WTC11 (cell line): Measurements from ENCODE around the gene EDAR. TPM values are rescaled to one million over a fixed set of nuclear protein-coding genes. Genes with fewer than 3 reads are reported as not detected.

Source experiments
- ATAC-seq: fragments of 200-7000 bp; cut with Tn5 transposase; 2 replicates; pipeline ENCODE4 v1.10.0; 2021; ENCODE audit warnings: mild to moderate bottlenecking, moderate library complexity
- CTCF ChIA-PET: fragments of 300-600 bp; sonication (Branson Sonifier 250); formaldehyde crosslinking; loops from one replicate; lab custom pipeline; 2021; ENCODE audit warnings: antibody characterized with exemption; lab: Charles Lee
- POLR2A ChIA-PET: fragments of 350-600 bp; sonication (Branson Sonifier 250); formaldehyde crosslinking; loops from one replicate; lab custom pipeline; 2021; ENCODE audit warnings: antibody characterized with exemption; lab: Charles Lee
- DNase-seq: peaks from one replicate; pipeline ENCODE4 v3.0.0; 2021; ENCODE audit warnings: low spot score
- H3K27ac Mint-ChIP-seq: 2 replicates; pipeline ENCODE4 v1.8.0; 2021; ENCODE audit warnings: mixed read lengths
- H3K27me3 Mint-ChIP-seq: 2 replicates; pipeline ENCODE4 v1.8.0; 2021; ENCODE audit warnings: low read depth, mild to moderate bottlenecking, moderate library complexity, mixed read lengths
- H3K36me3 Mint-ChIP-seq: 2 replicates; pipeline ENCODE4 v1.8.0; 2021; ENCODE audit warnings: mixed read lengths
- H3K4me1 Mint-ChIP-seq: 2 replicates; pipeline ENCODE4 v1.8.0; 2022; ENCODE audit warnings: mixed read lengths
- H3K4me3 Mint-ChIP-seq: 2 replicates; pipeline ENCODE4 v1.8.0; 2021; ENCODE audit warnings: mild to moderate bottlenecking, moderate library complexity, mixed read lengths
- H3K9me3 Mint-ChIP-seq: 2 replicates; pipeline ENCODE4 v1.8.0; 2021; ENCODE audit warnings: mixed read lengths
- ESRRA ChIP-seq: sonication (generic); formaldehyde crosslinking; IDR thresholded peaks from 2 replicates; pipeline ENCODE4 v1.8.1; 2022; ENCODE audit warnings: mild to moderate bottlenecking, missing genetic modification reagents, borderline replicate concordance
- ETV6 ChIP-seq: sonication (generic); formaldehyde crosslinking; IDR thresholded peaks from 2 replicates; pipeline ENCODE4 v1.8.1; 2022; ENCODE audit warnings: mild to moderate bottlenecking, missing genetic modification reagents
- JAZF1 ChIP-seq: fragments of 250-450 bp; sonication (Bioruptor Pico); IDR thresholded peaks from 2 replicates; pipeline ENCODE4 v1.9.0; 2021; ENCODE audit warnings: moderate library complexity, mild to moderate bottlenecking, inconsistent platforms
- JUN ChIP-seq: sonication (generic); formaldehyde crosslinking; IDR thresholded peaks from 2 replicates; pipeline ENCODE4 v1.8.0; 2023; ENCODE audit warnings: mild to moderate bottlenecking, missing genetic modification reagents
- MAX ChIP-seq: sonication (generic); formaldehyde crosslinking; IDR thresholded peaks from 2 replicates; pipeline ENCODE4 v1.8.0; 2022; ENCODE audit warnings: mild to moderate bottlenecking, missing genetic modification reagents
- MLX ChIP-seq: sonication (generic); formaldehyde crosslinking; IDR thresholded peaks from 2 replicates; pipeline ENCODE4 v1.8.1; 2023; ENCODE audit warnings: mild to moderate bottlenecking, missing genetic modification reagents, moderate library complexity
- NR3C1 ChIP-seq: sonication (generic); formaldehyde crosslinking; conservative IDR thresholded peaks from 2 replicates; pipeline ENCODE4 v1.8.1; 2023; ENCODE audit warnings: low read depth, mild to moderate bottlenecking, missing genetic modification reagents
- PRRX2 ChIP-seq: fragments of 250-450 bp; sonication (Bioruptor Pico); IDR thresholded peaks from 2 replicates; pipeline ENCODE4 v1.8.0; 2021; ENCODE audit warnings: mild to moderate bottlenecking
- SMAD3 ChIP-seq: sonication (generic); formaldehyde crosslinking; IDR thresholded peaks from 2 replicates; pipeline ENCODE4 v1.8.0; 2022; ENCODE audit warnings: missing genetic modification reagents, mild to moderate bottlenecking, borderline replicate concordance
- SP1 ChIP-seq: sonication (generic); formaldehyde crosslinking; conservative IDR thresholded peaks from 2 replicates; pipeline ENCODE4 v1.8.1; 2022; ENCODE audit warnings: missing genetic modification reagents
- ZNF396 ChIP-seq: fragments of 250-450 bp; sonication (Bioruptor Pico); IDR thresholded peaks from 2 replicates; pipeline ENCODE4 v1.8.0; 2021; ENCODE audit warnings: mild to moderate bottlenecking, moderate library complexity, borderline replicate concordance
- ZNF532 ChIP-seq: fragments of 250-450 bp; sonication (Bioruptor Pico); IDR thresholded peaks from 2 replicates; pipeline ENCODE4 v1.9.0; 2021; ENCODE audit warnings: mild to moderate bottlenecking, borderline replicate concordance
- total RNA-seq: library from RNA; stranded (reverse); gene quantifications from 3 replicates; pipeline ENCODE4 v1.2.3, GENCODE V29; 2021
- TF ChIP-seq, protein P1 (sequence below): sonication (generic); formaldehyde crosslinking; IDR thresholded peaks from 2 replicates; pipeline ENCODE4 v1.8.1; 2023; ENCODE audit warnings: mild to moderate bottlenecking, missing genetic modification reagents
- TF ChIP-seq, protein P2 (sequence below): fragments of 250-450 bp; sonication (Bioruptor Pico); conservative IDR thresholded peaks from 2 replicates; pipeline ENCODE4 v1.9.0; 2021; ENCODE audit warnings: mild to moderate bottlenecking
- TF ChIP-seq, protein P3 (sequence below): fragments of 200-600 bp; IDR thresholded peaks from 2 replicates; pipeline ENCODE4 v1.8.0; 2022; ENCODE audit warnings: antibody characterized with exemption
- TF ChIP-seq, protein P4 (sequence below): sonication (generic); formaldehyde crosslinking; IDR thresholded peaks from 2 replicates; pipeline ENCODE4 v1.8.1; 2022; ENCODE audit warnings: low read depth, mild to moderate bottlenecking, moderate library complexity, missing genetic modification reagents, borderline replicate concordance

EDAR gene
- total RNA-seq, 1 experiment from 2014 or later, result not detected

GRCh38 chr2:108968619-108969018, 20.4 kb downstream of the EDAR start (continued):
- no peak for TF ChIP-seq MLX (CRISPR knock-in tag)
- no peak for TF ChIP-seq JAZF1 (CRISPR knock-in tag)
- no peak for TF ChIP-seq NR3C1 (CRISPR knock-in tag)
- TF ChIP-seq, protein P1, sequence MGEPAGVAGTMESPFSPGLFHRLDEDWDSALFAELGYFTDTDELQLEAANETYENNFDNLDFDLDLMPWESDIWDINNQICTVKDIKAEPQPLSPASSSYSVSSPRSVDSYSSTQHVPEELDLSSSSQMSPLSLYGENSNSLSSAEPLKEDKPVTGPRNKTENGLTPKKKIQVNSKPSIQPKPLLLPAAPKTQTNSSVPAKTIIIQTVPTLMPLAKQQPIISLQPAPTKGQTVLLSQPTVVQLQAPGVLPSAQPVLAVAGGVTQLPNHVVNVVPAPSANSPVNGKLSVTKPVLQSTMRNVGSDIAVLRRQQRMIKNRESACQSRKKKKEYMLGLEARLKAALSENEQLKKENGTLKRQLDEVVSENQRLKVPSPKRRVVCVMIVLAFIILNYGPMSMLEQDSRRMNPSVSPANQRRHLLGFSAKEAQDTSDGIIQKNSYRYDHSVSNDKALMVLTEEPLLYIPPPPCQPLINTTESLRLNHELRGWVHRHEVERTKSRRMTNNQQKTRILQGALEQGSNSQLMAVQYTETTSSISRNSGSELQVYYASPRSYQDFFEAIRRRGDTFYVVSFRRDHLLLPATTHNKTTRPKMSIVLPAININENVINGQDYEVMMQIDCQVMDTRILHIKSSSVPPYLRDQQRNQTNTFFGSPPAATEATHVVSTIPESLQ, result no peak
- no peak for TF ChIP-seq ZNF396

DNA sequence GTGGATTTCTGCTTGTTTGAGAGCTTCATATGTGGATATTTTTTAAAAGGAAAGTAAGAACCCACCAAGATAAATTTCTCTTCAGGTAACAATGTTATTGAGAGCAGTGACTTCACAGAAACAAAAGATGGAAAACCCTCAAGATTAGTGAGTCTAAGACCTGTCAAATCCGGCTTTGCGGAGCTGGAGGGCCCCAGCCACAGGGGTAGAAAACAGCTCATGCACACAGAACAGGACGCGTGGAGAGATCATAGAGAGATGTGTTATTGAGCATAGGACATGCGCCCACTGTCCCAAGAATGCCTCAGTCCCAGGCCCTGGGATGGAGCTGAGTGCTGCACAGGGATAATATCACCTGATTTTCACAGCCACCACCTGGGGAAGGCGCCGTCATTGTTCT, 21.3 kb downstream of the EDAR start:
- TF ChIP-seq ETV6 (CRISPR knock-in tag), result no peak
- no peak for TF ChIP-seq JUN (CRISPR knock-in tag)
- no peak for TF ChIP-seq MAX (CRISPR knock-in tag)
- TF ChIP-seq, protein P2, sequence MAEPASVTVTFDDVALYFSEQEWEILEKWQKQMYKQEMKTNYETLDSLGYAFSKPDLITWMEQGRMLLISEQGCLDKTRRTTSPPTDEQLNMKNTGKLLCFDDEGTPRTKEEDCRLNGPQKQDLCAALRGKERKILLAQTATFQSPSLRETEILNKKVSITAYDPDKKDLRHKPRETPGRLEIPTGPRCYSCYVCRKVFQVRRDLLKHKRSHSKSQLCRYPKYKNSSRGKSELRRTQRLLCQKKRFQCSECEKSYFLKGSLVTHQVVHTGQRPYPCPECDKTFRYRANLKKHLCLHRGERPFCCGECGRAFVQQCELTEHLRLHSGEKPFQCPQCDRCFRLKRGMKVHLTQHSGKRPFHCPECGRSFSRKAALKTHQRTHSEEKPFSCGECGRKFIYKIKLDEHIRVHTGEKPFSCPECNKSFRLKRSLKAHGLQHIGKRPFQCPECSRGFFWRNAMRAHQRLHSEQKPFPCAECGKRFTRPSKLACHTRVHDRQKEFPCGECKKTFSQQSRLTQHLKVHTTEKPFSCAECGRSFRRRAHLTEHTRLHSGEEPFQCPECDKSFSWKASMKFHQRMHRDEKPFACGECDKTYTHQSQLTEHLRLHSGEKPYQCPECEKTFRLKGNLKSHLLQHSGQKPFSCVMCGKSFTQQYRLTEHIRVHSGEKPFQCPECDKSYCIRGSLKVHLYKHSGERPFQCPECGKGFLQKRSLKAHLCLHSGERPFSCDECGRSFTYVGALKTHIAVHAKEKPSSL (CRISPR knock-in tag), result no peak
- no peak for TF ChIP-seq ZNF532 (CRISPR knock-in tag)
- TF ChIP-seq PRRX2, result no peak
- no peak for TF ChIP-seq SMAD3
- TF ChIP-seq ESRRA (CRISPR knock-in tag), result no peak
- TF ChIP-seq, protein P3, sequence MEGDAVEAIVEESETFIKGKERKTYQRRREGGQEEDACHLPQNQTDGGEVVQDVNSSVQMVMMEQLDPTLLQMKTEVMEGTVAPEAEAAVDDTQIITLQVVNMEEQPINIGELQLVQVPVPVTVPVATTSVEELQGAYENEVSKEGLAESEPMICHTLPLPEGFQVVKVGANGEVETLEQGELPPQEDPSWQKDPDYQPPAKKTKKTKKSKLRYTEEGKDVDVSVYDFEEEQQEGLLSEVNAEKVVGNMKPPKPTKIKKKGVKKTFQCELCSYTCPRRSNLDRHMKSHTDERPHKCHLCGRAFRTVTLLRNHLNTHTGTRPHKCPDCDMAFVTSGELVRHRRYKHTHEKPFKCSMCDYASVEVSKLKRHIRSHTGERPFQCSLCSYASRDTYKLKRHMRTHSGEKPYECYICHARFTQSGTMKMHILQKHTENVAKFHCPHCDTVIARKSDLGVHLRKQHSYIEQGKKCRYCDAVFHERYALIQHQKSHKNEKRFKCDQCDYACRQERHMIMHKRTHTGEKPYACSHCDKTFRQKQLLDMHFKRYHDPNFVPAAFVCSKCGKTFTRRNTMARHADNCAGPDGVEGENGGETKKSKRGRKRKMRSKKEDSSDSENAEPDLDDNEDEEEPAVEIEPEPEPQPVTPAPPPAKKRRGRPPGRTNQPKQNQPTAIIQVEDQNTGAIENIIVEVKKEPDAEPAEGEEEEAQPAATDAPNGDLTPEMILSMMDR, result no peak
- no peak for TF ChIP-seq SP1 (CRISPR knock-in tag)
- TF ChIP-seq, protein P4, sequence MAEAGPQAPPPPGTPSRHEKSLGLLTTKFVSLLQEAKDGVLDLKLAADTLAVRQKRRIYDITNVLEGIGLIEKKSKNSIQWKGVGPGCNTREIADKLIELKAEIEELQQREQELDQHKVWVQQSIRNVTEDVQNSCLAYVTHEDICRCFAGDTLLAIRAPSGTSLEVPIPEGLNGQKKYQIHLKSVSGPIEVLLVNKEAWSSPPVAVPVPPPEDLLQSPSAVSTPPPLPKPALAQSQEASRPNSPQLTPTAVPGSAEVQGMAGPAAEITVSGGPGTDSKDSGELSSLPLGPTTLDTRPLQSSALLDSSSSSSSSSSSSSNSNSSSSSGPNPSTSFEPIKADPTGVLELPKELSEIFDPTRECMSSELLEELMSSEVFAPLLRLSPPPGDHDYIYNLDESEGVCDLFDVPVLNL, result no peak
- no peaks in the 10 kb centered on the region for H3K27me3 Mint-ChIP-seq

More for the DNA sequence above, 21.3 kb downstream of the EDAR start:
- POLR2A ChIA-PET, result no interaction called here
- H3K4me1 Mint-ChIP-seq, result peaks cover 34% of the 10 kb centered on the region
- no peaks in the 10 kb centered on the region for H3K9me3 Mint-ChIP-seq
- CTCF ChIA-PET, result interaction anchor here (1.0 to 2.1 kb wide), 3 partner anchors 19 to 34 kb away, joined by 3 to 8 read pairs (median 3); no protein-coding TSS in a partner anchor
- DNase-seq, result no peak
- no peaks in the 10 kb centered on the region for H3K36me3 Mint-ChIP-seq
- no peak overlapping the region for H3K4me3 Mint-ChIP-seq
- no peak overlapping the region for H3K27ac Mint-ChIP-seq
- no peak for ATAC-seq
